ENCODE results near the gene MBD3.
"Not testable (repeated sequence)": the region's sequence is repeated elsewhere in the genome, so short reads cannot be mapped to it uniquely, and the experiment has no call there.

The MBD3 gene

DNA sequence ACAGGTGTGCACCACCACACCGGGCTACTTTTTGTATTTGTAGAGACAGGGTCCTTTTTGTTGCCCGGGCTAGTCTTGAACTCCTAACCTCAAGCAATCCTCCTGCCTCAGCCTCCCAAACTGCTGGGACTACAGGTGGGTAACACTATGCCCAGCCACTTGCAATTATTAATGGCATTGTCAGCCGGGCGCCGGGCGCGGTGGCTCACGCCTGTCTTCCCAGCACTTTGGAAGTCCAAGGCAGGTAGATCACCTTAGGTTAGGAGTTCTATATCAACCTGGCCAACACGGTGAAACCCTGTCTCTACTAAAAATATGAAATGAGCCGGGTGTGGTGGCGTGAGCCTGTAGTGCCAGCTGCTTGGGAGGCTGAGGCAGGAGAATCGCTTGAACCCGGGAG is 21.8 kb downstream of the MBD3 start:
- DNase-seq: no peak

DNA sequence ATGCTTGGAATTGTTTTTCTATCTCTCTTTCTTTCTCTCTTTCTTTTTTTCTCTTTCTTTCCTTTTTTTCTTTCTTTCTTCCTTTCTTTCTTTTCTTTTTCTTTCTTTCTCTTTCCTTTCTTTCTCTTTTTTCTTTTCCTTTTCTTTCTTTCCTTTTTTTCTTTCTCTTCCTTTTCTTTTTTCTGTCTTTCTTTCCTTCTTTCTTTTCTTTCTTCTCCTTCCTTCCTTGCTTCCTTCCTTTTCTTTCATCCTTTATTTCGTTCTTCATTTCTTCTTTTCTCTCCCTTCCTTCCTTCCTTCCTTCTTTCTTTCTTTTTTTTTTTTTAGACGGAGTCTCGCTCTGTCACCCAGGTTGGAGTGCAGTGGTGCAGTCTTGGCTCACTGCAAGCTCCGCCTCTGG is 22.7 kb downstream of the MBD3 start:
- DNase-seq: no peak

DNA sequence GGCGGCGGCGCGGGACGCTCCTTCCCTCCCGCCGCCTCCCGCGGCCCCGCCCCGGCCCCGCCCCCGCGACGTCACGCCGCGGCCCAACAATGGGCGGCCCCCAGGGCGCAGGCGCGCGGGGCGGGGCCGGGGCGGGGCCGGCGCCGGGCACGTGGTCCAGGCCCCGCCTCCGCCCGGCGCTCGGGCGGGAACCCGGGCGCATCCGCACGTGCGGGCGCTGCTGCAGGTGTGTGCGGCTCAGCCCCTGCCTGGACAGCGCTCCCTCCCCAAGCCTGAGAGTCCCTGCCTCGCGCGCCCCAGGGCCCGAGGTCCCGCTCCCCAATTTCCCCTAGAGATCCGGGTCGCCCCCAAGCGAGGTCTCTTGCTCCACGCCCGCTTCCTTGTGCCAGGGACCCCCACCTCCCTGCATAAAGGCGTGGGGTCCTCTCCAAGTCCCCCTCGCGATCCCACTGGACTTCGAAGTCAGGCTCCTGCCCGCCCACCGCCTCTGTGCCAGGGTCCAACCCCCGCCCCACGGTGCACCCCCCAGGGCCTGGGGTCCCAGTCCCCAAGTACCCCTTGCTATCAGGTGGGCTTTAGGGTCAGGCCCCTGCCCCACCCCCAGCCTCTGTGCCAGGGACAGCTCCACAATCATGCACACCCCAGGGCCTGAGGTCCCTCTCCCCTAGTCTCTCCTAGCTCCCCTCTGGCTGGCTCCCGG is 24.2 kb downstream of the MBD3 start, which contains the start of gene MEX3D:
TSS of gene MEX3D (minus strand) at position 6 of the 700 bp plus-strand sequence. CDS start 267 bp downstream, outside the sequence.
- DNase-seq: peak; percentile 81

DNA sequence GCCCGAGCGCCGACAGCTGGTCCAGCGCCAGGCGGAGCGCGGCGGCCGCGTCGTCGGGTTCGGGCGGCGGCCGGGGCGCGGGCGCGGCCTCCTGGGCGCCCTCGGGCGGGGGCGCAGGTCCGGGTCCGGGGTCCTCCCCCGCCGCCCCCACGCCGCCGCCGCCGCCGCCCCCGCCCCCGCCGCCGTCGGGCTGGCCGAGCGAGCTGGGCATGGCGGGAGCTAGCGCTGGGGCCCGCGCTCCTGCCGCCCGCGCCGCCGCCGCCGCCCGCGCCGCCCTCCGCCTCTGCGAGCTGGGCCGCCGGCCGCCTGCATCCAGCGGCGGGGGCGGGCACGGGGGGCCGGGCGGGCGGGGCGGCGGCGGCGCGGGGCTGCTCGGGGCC is 24.8 kb downstream of the MBD3 start:
- DNase-seq: no peak

DNA sequence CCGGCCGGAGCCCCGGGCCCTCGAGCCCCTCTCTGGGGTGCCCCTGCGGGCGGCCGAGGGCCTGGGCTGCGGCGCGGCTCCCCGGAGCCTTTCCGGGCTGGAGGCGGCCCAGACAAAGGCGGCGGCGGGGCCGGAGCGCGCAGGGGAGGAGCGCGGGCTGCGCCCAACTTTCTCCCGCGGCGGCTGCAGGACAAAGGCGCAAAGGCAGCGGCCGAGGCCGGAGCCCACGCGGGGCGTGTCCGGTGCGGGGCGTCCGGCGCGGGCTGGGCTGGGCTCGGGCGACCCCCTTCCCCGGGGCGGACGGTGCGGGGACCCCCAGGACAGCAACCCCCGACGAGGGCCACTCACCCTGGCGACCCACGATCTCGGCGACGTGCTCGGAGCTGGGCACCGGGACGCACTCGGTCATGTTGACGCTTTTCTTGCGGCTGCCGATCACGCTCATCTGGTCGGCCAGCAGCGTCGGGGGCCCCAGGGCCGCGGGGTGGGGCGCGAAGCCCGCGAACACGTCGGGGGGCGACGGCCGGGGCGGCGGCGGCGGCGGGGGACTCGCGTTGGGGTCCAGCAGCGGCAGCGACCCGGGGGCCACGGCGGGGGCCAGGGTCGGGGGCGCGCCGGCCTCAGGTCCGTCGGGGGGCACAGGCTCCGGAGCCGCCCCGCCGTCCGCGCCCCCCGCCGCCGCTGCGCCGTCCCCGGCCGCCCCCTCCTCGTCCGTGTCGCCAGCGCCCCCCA is 25.4 kb downstream of the MBD3 start:
- DNase-seq: no peak

DNA sequence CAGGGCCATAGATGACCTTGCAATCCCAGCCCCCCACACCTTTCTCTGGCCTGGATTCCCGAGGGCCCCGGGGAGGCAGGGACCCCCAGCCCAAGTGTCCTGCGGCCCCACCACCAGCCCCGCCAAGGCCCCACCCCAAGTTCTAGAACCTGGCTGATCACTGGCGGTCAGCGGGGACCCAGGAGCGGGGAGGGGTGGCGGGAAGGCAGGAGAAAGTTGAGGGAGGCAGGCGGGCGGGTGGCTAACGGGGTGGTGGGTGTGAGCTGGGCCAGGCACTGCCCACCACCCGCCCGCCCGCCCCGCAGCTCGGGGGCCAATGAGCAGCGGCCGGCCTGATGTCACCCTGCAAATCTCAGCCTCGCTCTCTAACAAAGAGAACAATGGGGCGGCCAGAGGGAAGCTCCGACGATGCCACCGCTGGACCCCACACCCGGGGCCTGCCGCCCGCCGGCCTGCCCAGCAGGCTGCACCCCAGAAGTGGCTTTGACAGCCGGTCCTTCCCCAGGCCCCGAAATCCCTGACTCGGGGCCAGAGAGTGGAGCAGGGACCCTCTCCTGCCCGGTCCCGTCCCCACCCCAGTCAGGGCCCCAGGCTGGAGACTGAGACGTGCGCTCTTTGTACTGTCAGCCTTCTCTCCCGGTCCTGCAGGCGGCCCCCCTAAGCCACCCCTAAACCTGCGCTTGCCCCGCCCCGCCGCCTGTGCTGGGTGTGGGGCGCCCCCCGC is 26.1 kb downstream of the MBD3 start:
- DNase-seq: peak; percentile 86

DNA sequence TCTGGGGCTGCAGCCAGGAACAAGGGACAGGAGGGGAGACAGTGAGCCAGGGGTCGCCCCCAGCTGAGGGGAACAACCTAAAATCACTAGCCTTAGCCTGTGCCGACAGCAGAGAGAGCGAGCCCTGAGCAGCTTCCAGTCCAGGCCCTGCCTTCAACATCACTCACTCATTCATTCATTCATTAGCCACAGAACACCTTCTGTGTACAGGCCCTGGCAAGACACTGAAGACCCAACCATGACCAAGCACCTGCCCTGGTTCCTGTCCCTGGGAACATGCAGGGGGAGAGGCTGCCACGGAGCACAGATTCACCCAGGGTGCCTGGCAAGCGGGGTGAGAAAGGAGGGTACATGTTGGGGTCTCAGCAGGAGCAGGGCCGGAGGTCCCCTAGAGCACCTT is 29.4 kb downstream of the MBD3 start:
- no peak for DNase-seq

DNA sequence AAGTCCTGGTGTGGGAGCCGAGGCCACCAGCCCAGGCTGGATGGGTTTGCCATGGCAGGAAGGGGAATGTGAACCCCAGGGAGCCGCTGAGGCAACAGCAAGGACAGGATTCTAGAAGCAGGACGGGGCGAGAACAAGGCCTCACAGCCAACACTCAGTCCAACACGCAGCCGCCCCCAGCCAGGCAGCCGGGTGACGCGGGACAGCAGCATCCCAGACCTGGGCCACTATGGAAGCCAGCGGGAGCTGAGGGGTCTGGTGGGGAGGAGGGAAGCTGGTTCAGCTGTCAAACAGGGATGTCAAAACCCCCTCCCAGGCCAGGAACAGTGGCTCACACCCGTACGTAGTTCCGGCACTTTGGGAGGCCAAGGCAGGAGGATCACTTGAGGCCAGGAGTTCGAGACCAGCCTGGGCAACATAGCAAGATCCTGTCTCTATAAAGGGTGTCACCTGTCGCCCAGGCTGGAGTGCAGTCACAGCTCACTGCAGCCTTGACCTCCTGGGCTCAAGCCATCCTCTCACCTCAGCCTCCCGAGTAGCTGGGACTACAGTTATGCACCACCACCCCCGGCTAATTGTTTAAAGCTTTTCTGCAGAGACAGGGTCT is 31.3 kb downstream of the MBD3 start:
- no peak for DNase-seq

DNA sequence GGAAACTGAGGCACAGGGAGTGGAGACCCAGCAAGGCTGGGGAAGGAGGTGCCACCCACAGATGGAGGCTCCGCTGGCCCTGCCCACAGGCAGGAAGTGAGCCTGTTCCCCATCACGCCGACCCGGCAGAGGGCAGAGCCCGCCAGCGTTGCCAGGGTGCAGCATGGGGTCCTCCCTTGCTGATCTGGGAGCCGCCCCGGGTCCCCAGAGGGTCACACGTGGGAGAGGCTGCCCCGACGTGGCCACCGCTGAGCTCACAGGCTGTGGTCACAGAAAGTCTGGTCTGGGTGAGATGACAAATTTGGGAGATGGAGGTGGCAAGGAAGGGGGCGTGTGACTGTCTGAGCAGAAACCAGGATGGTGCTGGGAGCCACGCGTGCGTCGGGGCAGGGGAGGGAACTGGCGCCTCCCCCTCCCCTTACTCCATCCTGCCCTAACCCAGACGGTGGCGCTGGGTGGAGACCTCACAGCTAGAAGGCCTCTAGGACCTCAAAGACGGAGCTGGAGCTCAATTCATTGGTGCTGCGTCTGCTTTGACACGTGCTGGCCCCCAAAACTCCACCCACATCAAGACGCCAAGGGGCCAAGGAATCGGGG is 32.3 kb downstream of the MBD3 start:
- no peak for DNase-seq

DNA sequence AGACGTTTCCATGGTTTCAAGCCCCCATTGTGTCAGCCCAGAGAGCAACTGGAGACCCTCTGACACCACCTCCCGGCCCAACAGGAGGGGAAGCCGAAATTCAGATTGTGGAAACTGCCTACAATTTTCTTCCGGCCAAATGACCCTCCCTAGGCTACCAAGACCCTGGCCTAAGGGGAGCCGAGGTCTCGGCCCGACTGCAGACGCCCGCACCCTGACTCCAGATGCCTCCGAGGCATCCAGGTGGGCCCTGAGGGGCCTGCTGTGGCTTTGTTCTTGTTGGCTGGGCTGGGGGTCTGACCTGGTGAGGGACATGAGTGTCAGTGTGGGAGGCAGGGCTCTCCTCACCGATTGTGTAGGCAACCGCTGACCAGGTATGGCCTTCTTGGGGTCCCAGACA is 34.1 kb downstream of the MBD3 start:
- DNase-seq: no peak

DNA sequence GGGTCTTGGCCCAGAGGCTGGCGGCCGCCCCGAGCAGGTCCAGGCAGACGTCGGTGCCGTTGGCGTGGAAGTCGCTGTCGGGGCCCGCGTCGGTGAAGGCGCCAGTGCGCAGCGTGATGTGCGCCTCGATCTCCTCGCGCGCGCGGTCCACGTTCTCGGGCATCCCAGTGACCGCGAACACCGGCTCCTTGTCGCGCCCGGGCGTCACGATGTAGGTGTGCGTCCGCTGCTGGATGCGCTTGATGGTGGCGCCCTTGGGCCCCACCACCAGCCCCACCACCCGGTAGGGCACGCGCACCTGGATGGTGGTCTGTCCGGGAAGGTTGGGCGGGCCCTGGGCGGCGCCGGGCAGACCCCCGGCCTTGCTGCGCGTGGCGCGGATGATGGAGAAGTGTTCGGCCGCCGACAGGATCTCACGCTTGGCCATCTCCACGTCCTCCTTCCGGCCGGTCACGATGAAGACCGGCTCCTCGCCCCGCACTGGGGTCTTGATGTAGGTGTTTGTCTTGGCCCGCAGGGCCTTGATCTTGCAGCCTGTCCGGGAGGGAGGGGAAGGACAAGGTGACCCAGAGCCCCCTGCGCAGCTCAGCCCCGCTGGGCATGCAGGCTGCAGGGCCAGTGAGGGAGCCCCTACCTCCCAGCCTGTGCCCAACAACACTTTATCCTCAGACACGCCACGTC is 36.1 kb downstream of the MBD3 start:
- DNase-seq: no peak

DNA sequence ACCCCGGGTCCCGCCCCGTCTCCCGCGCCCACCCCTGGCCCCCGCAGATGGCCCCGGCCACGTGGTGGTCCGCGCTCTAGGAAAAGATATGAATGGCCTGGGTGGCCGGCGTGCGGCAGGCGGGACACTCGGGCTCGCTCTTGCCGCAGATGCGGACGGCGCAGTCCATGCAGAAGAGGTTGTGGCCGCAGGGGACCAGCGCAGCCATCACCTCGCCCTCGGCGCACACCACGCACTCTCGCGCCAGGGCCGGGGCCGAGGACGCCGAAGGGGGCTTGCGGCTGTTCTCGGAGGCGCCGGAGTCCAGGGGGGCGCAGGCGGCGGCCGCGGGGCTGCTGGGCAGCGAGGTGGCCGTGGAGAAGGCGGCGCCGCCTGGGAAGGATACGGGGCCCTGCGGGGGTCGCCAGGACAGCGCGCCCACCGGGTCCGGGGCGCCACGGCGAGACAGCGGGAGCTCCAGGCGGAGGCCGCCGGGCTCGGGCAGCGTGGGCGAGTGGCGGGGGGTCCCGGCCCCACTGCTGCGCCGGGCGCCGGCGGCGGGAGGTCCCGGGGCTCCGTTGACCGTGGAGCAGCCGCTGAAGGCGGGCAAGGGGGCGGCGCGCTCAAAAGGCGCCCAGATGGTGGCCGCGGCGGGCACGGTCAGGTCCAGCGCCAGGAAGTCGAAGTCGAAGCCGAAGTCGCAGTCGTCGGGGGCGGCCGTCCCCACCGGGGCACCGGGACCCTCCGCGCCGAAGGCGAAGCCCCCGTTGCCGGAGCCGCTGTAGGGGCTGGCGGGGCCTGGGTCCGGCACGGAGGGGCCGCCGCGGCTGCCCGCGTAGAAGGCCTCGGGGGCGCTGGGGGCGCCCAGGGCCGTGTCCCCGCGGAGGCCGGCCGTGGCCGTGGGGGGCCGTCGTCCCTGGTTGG is 36.9 kb downstream of the MBD3 start:
- no peak for DNase-seq

DNA sequence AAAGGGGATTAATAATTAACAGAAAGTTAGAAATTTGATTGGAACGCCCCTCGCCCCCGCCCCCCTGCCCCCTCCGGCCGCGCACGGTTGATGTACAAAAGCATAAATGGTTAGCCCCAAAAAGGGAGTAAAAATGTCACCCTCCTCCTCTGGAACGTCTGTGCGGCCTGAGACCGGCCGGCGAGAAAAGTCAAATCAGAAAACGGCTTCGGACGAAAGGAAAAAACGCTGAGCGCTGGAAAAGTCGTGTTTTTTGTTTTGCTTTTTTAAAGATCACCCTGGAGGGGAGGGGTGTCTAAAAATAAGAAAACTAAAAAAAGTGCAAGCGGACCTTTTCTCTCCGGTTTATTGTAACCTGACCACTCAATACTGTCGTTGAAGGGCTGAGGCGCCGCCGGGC is 37.7 kb downstream of the MBD3 start:
- DNase-seq: no peak

DNA sequence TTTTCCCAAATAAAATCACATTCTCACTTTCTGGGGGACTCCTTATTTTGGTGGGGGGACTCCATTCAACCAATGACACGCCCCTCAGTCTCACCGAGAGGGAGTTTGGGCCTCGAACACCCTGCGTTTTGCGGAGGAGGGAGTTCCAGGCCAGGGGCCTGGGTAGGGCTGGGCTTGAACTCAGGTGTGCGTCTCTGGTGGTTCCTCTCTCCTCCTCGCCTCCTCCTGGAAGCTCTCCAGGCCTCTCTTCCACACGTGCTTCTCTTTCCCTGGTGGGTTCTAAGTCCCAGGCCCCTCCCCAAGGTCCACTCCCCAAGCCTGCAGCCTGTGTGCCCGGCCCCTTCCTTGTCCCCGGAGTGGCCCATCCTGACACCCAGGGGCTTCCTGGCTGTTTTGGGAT is 39.2 kb downstream of the MBD3 start:
- no peak for DNase-seq

DNA sequence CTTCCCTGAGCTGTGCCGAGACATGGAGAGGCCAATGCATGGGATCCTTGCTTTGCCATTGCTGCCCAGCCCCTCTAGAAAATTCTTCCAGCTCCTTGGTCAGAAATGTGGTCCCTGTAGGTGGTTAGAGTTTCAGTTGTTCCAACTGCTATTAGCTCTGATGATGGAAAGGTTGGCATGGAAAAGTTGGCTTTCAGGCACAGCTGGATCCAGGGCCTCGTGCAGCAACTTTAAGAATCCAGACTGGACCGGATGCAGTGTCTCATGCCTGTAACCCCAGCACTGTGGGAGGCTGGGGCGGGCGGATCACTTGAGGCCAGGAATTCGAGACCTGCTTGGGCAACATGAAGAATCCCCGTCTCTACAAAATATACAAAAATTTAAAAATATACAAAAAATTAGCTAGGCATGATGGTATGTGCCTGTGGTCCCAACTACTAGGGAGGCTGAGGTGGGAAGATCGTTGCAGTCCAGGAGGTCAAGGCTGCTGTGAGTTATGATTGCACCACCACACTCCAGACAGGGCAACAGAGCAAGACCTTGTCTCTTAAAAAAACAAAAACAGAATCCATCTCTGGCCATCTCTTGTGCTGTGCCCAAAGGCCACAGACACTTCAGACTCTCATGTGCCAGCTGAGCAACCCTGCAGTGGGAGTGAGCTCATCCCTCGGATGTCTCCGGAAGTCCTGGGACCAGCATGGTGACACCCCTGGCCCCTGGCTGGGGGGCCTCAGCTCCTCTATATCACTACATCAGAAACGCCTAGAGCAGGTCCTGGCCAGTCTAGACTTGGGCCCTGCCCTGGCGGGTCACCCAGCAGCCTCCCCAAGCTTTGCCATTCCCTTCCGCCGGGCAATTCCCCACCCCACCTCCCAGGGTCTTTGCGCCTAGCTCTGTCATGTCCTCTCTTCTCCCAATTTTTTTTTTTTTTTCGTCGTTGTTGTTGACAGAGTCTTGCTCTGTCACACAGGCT is 41.3 kb downstream of the MBD3 start:
- no peak for DNase-seq

DNA sequence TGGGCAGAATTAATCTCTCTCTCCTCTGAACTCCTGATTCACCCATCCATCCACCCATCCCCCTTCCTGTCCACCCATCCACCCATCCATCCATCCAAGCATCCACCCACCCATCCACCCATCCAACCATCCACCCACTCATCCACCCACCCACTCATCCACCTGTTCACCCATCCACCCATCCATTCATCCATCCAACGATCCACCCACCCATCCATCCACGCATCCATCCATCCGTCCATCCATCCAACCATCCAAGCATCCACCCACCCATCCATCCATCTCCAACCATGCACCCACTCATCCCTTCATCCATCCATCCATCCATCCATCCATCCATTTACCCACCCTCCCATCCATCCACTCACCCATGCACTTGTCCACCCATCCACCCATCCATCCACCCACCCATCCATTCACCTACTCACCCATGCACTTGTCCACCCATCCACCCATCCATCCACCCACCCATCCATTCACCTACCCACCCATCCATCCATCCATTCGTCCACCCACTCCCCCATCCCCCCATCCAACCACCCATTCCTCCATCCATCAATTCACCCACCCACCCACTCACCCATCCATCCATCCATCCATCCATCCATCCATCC is 43.2 kb downstream of the MBD3 start:
- no peak for DNase-seq

DNA sequence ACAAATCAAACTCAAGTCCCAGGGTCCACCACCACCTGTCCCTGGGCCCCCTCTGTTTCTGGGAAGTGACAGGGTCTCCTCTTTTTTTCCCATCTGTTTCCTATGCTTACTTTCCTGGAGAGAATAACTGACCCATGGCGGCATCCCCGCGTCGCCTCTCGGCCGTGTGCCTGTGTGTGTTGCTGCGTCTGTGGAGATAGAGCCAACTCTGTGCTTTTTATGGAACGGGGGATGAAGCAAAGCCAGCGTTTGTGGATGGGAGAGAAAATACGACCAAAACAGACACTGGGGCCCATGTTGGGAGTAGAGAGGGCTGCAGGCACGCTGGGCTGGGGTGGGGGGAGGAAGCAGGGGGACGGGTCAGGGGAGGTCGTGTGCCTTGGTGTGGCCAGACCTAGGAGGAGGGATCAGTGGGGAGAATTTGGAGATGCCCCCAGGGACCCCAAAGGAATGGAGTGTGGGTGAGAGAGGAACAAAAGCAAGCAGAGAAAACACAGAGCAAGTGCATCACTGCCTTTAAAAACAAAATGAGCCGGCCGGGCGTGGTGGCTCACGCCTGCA is 52.2 kb downstream of the MBD3 start:
- no peak for DNase-seq

DNA sequence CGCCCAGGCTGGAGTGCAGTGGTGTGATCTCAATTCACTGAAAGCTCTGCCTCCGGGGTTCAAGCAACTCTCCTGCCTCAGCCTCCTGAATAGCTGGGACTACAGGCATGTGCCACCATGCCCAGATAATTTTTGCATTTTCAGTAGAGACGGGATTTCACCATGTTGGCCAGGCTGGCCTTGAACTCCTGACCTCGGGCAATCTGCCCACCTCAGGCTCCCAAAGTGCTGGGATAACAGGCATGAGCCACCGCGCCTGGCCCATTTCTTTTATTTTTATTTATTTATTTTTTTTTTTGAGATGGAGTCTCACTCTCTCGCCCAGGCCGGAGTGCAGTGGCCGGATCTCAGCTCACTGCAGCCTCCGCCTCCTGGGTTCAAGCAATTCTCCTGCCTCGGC is 52.9 kb downstream of the MBD3 start:
- DNase-seq: not testable (repeated sequence)

DNA sequence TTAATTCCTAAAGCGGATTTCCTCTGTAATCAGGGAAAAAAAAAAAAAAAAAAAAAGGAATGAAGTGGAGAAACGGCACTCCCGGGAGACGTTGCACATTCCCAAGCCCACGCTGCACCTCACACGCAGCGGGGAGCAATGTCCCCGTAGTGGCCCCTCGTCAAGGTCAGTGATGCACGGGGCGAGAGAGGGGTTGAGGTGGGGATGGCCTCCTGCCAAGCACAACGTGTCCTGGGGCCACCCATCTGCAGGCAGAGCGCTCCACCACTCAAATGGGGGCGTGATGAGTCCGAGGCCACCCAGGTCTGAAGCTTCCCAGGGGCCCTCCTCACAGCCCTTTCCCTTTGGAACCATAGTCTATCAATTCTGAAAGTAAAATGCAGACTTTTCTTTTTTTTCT is 53.7 kb downstream of the MBD3 start:
- no peak for DNase-seq

Data from fibroblast of skin of abdomen (primary cell).